ENCODE results near the gene NOXRED1. TPM values are rescaled to one million over a fixed set of nuclear protein-coding genes. Genes with fewer than 3 reads are reported as not detected.
A peak's percentile ranks its signal among the peaks of the same experiment; 100 is the strongest.
"Not testable (repeated sequence)": the region's sequence is repeated elsewhere in the genome, so short reads cannot be mapped to it uniquely, and the experiment has no call there.

The NOXRED1 gene
- total RNA-seq, 1 donor from 2014 or later: 0.12 TPM

DNA sequence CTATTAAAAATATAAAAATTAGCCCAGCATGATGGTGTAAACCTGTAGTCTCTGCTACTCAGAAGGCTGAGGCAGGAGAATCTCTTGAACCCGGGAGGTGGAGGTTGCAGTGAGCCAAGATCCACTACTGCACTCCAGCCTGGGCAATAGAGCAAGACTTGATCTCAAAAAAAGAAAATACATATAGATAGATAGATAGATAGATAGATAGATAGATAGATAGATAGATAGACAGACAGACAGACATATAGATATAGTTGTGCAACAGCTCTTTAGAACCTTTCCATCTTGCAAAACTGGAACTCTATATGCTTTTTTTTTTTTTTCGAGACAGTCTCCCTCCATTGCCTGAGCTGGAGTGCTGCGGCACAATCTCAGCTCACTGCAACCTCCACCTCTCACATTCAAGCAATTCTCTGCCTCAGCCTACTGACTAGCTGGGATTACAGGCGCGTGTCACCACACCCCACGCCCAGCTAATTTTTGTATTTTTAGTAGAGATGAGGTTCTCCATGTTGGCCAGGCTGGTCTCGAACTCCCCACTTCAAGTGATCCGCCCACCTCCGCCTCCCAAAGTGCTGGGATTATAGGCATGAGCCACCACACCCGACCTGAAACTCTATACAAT lies 7.8 kb downstream of the NOXRED1 start:
- not testable (repeated sequence) for DNase-seq (ENCODE audit: extremely low read depth, low read depth, low spot score)

DNA sequence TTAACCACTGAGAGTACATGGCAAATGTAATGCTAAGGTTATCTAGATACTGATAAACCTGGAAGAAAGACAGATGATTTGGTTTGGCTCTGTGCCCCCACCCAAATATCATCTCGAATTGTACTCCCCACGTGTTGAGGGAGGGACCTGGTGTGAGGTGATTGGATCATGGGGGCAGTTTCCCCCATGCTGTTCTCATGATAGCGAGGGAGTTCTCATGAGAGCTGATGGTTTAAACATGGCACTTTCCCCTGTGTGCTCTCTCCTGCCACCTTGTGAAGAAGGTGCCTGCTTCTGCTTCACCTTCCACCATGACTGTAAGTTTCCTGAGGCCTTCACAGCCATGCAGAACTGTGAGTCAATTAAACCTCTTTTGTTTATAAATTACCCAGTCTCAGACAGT lies 14.2 kb downstream of the NOXRED1 start:
- no peak for DNase-seq (ENCODE audit: extremely low read depth, low read depth, low spot score)

GRCh38 chr14:77407158-77407557 lies 16.2 kb downstream of the NOXRED1 start:
- DNase-seq (ENCODE audit: extremely low read depth, low read depth, low spot score): no peak

DNA sequence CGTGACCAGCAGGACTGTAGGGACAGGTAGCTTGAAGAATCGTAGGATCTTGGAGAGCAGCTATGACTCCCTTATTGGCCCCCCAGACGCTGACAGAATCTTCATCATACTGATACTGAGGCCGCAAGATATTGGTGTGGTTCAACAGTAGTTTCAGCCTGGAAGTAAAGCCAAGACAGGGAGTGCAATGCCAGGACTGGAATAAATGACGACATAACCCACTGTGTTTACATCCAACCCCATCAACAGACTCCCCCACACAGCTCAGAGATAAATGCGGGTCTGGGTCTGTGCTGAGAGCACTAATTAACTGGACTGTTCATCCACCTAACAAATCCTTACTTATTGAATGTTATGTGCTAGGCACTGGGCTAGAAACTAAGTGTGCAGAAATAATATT lies 16.6 kb downstream of the NOXRED1 start:
- no peak for DNase-seq (ENCODE audit: extremely low read depth, low read depth, low spot score)

DNA sequence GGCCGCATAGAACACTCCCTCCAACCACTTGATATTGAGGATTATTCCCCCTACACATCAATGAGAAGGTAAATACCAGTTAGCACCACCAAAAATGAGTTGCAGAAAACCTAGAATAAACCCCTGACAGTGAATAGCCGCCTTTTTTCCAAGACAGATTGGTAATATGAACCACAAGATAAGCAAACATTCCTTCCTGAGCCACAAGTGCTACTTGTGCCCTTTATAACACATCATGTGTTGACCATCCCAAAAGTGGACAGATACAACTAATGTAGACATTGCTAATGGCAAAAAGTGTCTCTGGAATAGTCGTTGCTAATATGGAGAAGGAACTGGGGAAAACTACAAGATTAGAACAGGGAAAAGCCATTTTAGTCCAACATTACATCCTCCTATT lies 17.2 kb downstream of the NOXRED1 start:
- no peak for DNase-seq (ENCODE audit: extremely low read depth, low read depth, low spot score)

GRCh38 chr14:77403768-77404167 lies 19.6 kb downstream of the NOXRED1 start:
- DNase-seq (ENCODE audit: extremely low read depth, low read depth, low spot score): no peak

GRCh38 chr14:77400216-77400615 lies 23.1 kb downstream of the NOXRED1 start:
- no peak for DNase-seq (ENCODE audit: extremely low read depth, low read depth, low spot score)

GRCh38 chr14:77390188-77390587 lies 33.1 kb downstream of the NOXRED1 start:
- DNase-seq (ENCODE audit: extremely low read depth, low read depth, low spot score): no peak

DNA sequence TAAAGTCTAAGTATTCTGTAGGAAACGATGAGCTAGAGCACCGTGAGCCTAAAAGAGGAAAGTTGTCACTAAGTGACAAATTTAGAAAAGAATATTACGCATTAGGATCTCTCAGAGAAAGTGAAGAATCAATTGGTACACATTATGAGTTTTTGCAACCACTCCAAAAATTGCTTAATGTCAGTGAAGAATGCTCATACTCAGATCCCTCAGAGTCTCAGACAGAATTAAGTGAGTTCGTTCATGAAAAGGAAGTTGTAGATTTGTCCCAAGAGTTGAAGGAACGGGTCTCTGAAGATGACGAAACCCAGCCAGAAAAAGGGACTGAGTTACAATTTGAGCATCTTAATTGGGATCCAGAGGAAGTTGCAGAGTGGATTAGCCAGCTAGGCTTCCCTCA lies 44.6 kb downstream of the NOXRED1 start:
- no peak for DNase-seq (ENCODE audit: extremely low read depth, low read depth, low spot score)

DNA sequence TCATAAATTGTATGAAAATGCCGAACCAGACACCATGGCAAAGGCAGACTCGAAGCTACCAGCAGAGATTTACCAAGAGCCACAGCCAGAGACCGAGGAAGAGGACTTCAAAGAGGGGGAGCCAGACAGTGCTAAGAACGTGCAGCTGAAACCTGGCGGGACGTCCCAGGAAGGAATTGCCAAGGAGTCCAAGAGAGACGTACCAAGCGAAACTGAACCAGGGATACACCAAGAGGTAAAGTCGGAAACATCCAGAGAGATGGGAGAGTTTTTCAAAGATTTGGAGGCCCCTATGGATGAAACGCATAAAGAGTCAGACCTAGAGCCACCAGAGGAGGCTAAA lies 45.9 kb downstream of the NOXRED1 start:
- DNase-seq (ENCODE audit: extremely low read depth, low read depth, low spot score): no peak

DNA sequence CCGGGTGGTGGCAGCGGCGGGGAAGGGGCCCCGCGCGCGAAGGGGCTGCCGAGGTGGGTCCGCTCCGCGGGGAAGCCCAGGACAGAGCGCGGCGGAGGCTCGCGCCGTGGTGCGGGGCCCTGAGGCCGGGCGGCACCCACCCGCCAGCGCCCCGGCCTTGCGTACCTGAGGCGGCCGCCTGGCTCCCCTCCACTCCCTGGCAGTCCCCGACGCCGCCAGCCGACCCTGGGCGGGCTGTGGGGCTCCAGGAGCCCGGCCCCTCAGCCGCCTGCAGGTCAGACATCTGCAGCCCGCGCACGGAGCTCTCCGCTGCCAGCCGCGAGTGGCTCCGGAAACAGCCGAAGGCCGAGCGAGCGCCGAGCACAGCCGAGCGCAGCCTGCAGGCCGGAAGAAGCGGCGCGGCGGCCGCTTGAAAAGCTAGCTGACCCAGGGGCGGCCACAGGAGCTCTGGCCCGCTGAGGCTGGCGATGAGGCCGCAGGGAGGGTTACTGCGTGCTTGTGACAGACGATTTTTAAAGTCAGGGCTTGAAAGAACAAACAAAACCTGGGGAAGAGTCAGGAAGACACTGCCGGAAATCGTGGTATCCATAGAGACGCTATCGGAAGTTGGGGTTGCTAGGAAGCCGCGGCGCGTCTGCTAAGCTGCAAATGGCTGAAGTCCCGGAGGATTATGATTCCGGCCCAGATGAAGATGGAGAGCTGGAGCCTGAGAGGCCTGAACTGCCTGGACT lies 46.4 kb downstream of the NOXRED1 start, which contains the start of the genes SAMD15 and TMED8:
TSS of gene SAMD15 (plus strand) at position 609 of the 731 bp plus-strand sequence. CDS start at position 649, 40 bp downstream.
TSS of gene TMED8 (minus strand) at position 324 of the 731 bp plus-strand sequence. CDS start at position 283, 41 bp downstream.
- peak; percentile 47 for DNase-seq (ENCODE audit: extremely low read depth, low read depth, low spot score)

- DNase-seq (ENCODE audit: extremely low read depth, low read depth, low spot score): no peak
Observed at GRCh38 chr14:77375973-77376770, 47.2 kb downstream of the NOXRED1 start.

GRCh38 chr14:77375164-77375950 lies 48.0 kb downstream of the NOXRED1 start:
- no peak for DNase-seq (ENCODE audit: extremely low read depth, low read depth, low spot score)

DNA sequence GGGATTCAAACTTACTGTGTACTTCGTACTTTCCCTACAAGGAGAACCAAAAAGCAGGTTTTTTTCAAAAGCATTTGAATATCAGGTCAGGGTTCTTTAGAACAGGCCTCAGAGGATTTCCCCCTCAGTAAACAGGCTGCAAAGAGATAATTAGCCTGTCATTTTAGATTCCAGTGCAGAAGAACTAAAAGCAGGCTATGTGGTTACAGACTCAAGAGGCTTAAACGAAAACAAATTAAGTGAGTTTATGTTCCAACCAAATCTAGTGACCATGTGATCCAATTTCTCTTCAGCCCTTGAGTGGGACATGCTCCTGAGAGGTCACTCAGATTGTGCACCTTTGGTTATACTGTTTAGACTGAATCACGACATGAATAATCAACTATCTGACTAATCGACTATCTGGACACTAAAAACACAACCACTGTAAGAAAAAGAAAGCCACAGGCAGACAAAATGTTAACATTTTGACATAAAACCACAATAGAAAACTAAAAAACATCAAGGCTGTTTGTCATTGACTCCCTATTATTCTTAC lies 51.0 kb downstream of the NOXRED1 start:
- no peak for DNase-seq (ENCODE audit: extremely low read depth, low read depth, low spot score)

- no peak for DNase-seq (ENCODE audit: extremely low read depth, low read depth, low spot score)
Observed at GRCh38 chr14:77369285-77369684, 54.0 kb downstream of the NOXRED1 start.

DNA sequence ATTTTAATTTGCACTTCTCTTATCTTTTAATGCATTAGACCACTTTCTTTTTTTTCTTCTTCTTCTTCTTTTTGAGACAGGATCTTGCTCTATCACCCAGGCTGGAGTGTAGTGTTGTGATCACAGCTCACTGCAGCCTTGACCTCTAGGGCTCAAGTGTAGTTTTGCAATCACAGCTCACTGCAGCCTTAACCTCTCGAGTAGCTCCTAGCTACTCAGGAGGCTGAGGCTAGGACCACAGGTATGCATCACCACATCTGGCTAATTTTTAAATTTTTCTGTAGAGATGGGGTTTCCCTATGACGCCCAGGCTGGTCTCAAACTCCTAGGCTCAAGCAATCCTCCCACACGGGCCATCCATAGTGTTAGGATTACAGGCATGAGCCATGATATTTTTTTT lies 59.2 kb downstream of the NOXRED1 start:
- DNase-seq (ENCODE audit: extremely low read depth, low read depth, low spot score): no peak

DNA sequence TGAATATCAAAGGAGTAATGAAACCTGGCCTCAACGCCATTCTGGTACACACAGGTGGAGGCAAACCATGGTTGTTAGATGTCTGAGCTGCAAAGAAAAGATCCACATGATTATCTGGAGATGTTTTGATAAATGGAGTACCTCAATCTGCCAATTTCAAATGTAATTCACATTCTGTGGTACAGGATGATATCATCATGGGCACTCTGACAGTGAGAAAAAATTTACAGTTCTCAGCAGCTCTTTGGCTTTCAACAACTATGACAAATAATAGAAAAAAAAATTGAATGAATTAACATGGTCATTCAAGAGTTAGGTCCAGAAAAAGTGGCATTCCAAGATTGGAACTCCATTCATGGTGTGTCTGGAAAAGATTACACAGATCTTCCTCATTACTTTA lies 63.7 kb downstream of the NOXRED1 start:
- no peak for DNase-seq (ENCODE audit: extremely low read depth, low read depth, low spot score)

GRCh38 chr14:77356899-77357298 lies 66.4 kb downstream of the NOXRED1 start:
- DNase-seq (ENCODE audit: extremely low read depth, low read depth, low spot score): no peak

DNA sequence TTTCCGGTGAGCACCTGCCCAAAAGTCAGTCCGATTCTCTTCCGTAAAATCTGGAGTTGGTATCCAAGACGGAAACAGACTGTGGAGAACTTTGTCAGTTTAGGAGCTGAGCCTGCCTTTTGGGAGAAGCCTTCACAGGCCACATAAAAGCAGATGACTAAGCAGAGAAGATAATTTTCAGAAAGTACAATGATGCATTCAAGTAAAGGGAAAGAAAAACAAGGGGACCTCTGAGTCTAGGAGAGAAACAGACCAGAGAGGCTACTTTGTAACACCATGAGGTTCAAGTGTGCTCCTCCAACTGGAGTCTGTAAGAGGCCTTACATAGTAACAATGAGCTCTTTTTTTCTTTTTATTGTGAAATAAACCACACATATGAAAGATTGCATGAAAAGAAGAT lies 67.5 kb downstream of the NOXRED1 start:
- DNase-seq (ENCODE audit: extremely low read depth, low read depth, low spot score): no peak

GRCh38 chr14:77353469-77354141 lies 69.7 kb downstream of the NOXRED1 start:
- DNase-seq (ENCODE audit: extremely low read depth, low read depth, low spot score): no peak

Data from glomerular endothelial cell (primary cell).